A673 (cell line): ENCODE data around the gene ZNF341.

Experiments used
- CTCF ChIP-seq: fragments of 300-800, 200-600 bp; sonication (generic); conservative IDR thresholded peaks from 2 replicates; pipeline ENCODE4 v1.5.1; 2017; ENCODE audit warnings: low read depth, mild to moderate bottlenecking, antibody characterized with exemption, low read length, moderate library complexity, mixed read lengths
- EZH2 ChIP-seq: fragments of 200-600 bp; sonication (generic); IDR thresholded peaks from 2 replicates; pipeline ENCODE4 v1.6.1; 2017; ENCODE audit warnings: borderline replicate concordance, low read depth, mild to moderate bottlenecking, mixed read lengths, antibody characterized with exemption, low read length; ENCODE audit not compliant: poor library complexity, severe bottlenecking

DNA sequence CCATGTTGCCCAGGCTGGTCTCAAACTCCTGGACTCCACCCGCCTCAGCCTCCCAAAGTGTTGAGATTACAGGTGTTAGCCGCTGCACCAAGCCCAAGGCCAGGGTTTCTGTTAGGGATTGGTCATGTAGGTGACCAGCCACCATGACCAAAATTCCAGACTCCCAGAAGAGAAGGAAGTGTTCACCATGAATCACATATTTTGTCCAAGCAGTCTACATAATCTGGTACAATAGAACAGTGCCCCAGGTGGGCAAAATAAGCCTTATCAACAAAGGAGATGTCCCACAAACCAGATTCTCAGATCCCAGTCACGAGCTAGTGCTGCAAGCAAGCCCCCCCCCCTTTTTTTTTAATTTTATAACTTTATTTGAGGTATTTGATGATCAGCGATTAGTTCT lies 20.0 kb downstream of the ZNF341 start:
- no peak for TF ChIP-seq CTCF
- no peak for TF ChIP-seq EZH2
